ENCODE data around the gene GATD1. TPM values are rescaled to one million over a fixed set of nuclear protein-coding genes. Genes with fewer than 3 reads are reported as not detected.

GATD1 gene
- total and polyA plus RNA-seq, 9 of the 15 experiments (the other 6 are each of a cell fraction or from before 2014, with no cell fraction given) = 2.8 to 144 (median 36.9) TPM

- peak; percentile 87 for TF ChIP-seq CTCFL (IDR thresholded peaks at IDR 0.05; ENCODE audit: borderline replicate concordance, insufficient read depth, low read depth, low read length, poor library complexity, severe bottlenecking)
- TF ChIP-seq ZNF76 (CRISPR knock-in tag; IDR thresholded peaks at IDR 0.05; ENCODE audit: borderline replicate concordance) = no peak
- no peak for TF ChIP-seq KLF1 (tag; IDR thresholded peaks at IDR 0.05)
- no peak for TF ChIP-seq NFE2L1 (tag; IDR thresholded peaks at IDR 0.05; ENCODE audit: borderline replicate concordance, low read depth)
- no peak for TF ChIP-seq ZNF395 (CRISPR knock-in tag; IDR thresholded peaks at IDR 0.05)
- no peak for TF ChIP-seq FOXP1 (CRISPR knock-in tag; IDR thresholded peaks at IDR 0.05)
- TF ChIP-seq CCNT2 (IDR thresholded peaks at IDR 0.05; ENCODE audit: borderline replicate concordance, extremely low read depth, insufficient read length, low read depth, low read length) = peak; percentile 39
- no peak for TF ChIP-seq EWSR1 (IDR thresholded peaks at IDR 0.05; ENCODE audit: borderline replicate concordance, low read depth, partially characterized antibody)
- no peak for TF ChIP-seq NCOA4 (IDR thresholded peaks at IDR 0.05; ENCODE audit: partially characterized antibody)
- TF ChIP-seq TFAP4 (CRISPR knock-in tag; IDR thresholded peaks at IDR 0.05; ENCODE audit: borderline replicate concordance) = 0 out of 2 replicates have a peak, but pooled peaks have one; percentile 33
- peak in 1 of 2 experiments; percentile 53 for TF ChIP-seq E2F6 (IDR thresholded peaks at IDR 0.05; ENCODE audit: borderline replicate concordance in 1 of 2, extremely low read depth in 1 of 2, insufficient read depth in 1 of 2, insufficient read length in 1 of 2, low read depth in 1 of 2, low read length in 1 of 2, poor library complexity in 1 of 2, severe bottlenecking in 1 of 2)
- no peak for TF ChIP-seq FOXO4 (CRISPR knock-in tag; IDR thresholded peaks at IDR 0.05)
- TF ChIP-seq ELF1 (tag; IDR thresholded peaks at IDR 0.05) = no peak
- TF ChIP-seq SIX5 (IDR thresholded peaks at IDR 0.05; ENCODE audit: borderline replicate concordance in 1 of 2, insufficient read depth in 1 of 2, low read depth in 1 of 2, low read length in 2 of 2) = no peak
- no peak for TF ChIP-seq KDM1A (IDR thresholded peaks at IDR 0.05)
- TF ChIP-seq HNRNPUL1 (IDR thresholded peaks at IDR 0.05; ENCODE audit: low read length) = no peak
- TF ChIP-seq BHLHE40 (IDR thresholded peaks at IDR 0.05; ENCODE audit: low read length) = 0 out of 2 replicates have a peak, but pooled peaks have one; percentile 24
Measured at GRCh38 chr11:783581-784015, 6.3 kb upstream of the GATD1 start (continued).

Measured in K562 (cell line).